Measurements from ENCODE around the gene TP53.
"Not testable (repeated sequence)": the region's sequence is repeated elsewhere in the genome, so short reads cannot be mapped to it uniquely, and the experiment has no call there.

Gene TP53

GRCh38 chr17:7626307-7626706 is 61.0 kb downstream of the TP53 start:
- TF ChIP-seq CTCF (IDR thresholded peaks at IDR 0.05; ENCODE audit: extremely low read depth, missing control alignments): no peak
- DNase-seq (ENCODE audit: low spot score): no peak

DNA sequence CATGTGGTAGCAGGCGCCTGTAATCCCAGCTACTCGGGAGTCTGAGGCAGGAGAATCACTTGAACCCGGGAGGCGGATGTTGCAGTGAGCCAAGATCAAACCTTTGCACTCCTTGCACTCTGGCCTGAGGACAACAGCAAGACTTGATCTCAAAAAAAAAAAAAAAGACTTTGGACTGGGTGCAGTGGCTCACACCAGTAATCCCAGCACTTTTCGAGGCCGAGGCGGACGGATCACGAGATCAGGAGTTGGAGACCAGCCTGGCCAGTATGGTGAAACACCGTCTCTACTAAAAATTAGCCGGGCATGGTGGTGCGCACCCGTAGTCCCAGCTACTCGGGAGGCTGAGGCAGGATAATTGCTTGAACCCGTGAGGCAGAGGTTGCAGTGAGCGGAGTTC is 61.5 kb downstream of the TP53 start:
- DNase-seq (ENCODE audit: low spot score): not testable (repeated sequence)

DNA sequence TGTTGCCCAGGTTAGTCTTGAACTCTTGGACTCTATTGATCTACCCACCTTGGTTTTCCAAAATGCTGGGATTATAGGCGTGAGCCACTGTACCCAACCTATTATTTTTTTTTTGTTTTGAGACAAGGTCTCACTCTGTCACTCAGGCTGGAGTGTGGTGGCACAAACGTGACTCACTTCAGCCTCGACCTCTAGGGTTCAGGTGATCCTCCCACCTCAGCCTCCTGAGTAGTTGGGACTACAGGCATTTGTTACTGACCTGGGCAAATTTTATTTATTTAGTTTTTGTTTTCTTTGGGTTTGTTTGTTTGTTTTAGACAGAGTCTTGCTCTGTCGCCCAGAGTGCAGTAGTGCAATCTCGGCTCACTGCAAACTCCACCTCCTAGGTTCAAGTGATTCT is 63.6 kb downstream of the TP53 start:
- DNase-seq (ENCODE audit: low spot score): no peak
- TF ChIP-seq CTCF (IDR thresholded peaks at IDR 0.05; ENCODE audit: extremely low read depth, missing control alignments): no peak

GRCh38 chr17:7620835-7621234 is 66.5 kb downstream of the TP53 start:
- no peak for TF ChIP-seq CTCF (IDR thresholded peaks at IDR 0.05; ENCODE audit: extremely low read depth, missing control alignments)
- DNase-seq (ENCODE audit: low spot score): no peak

GRCh38 chr17:7618608-7619007 is 68.7 kb downstream of the TP53 start:
- DNase-seq (ENCODE audit: low spot score): no peak

More at GRCh38 chr17:7618608-7619007, 68.7 kb downstream of the TP53 start:
- TF ChIP-seq CTCF (IDR thresholded peaks at IDR 0.05; ENCODE audit: extremely low read depth, missing control alignments): no peak

All from GM20000 (cell line).